Omental fat pad (tissue), 4 donors: ENCODE results near the gene ANTXR1. TPM values are rescaled to one million over a fixed set of nuclear protein-coding genes. Genes with fewer than 3 reads are reported as not detected.

Source experiments
- ATAC-seq: fragments of 150-250 bp; one replicate; pipeline ENCODE4 v1.9.1; 2016; ENCODE audit warnings: mild to moderate bottlenecking, moderate library complexity; ENCODE audit not compliant: low FRiP score
- DNase-seq: peaks from one replicate; pipeline ENCODE4 v3.0.0-alpha.2; 2019; ENCODE audit warnings: low spot score
- small RNA-seq: library from RNA; depleted of rRNA; stranded (forward); fragments of <200 nt; gene quantifications from one replicate; pipeline ENCODE3, GENCODE V24; 2016
- total RNA-seq, 4 donors: library from RNA; depleted of rRNA; stranded (reverse); fragments of >200 nt; gene quantifications; one replicate each; pipeline ENCODE4 v1.1.0, GENCODE V29; 2016
- TF ChIP-seq, protein P1 (sequence below), 3 donors: fragments of 450-650 bp; IDR thresholded peaks; one replicate each; pipeline ENCODE4 v1.5.1; 2016 to 2017; ENCODE audit warnings: antibody characterized with exemption in 3 of 3, mild to moderate bottlenecking in 3 of 3, moderate library complexity in 2 of 3

ANTXR1 gene
- total RNA-seq, 4 donors from 2014 or later, result 27.7 to 49.1 (median 37.1) TPM

GRCh38 chr2:69298862-69299261 is 285.9 kb downstream of the ANTXR1 start:
- TF ChIP-seq, protein P1, sequence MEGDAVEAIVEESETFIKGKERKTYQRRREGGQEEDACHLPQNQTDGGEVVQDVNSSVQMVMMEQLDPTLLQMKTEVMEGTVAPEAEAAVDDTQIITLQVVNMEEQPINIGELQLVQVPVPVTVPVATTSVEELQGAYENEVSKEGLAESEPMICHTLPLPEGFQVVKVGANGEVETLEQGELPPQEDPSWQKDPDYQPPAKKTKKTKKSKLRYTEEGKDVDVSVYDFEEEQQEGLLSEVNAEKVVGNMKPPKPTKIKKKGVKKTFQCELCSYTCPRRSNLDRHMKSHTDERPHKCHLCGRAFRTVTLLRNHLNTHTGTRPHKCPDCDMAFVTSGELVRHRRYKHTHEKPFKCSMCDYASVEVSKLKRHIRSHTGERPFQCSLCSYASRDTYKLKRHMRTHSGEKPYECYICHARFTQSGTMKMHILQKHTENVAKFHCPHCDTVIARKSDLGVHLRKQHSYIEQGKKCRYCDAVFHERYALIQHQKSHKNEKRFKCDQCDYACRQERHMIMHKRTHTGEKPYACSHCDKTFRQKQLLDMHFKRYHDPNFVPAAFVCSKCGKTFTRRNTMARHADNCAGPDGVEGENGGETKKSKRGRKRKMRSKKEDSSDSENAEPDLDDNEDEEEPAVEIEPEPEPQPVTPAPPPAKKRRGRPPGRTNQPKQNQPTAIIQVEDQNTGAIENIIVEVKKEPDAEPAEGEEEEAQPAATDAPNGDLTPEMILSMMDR (IDR thresholded peaks at IDR 0.05), result no peak
- ATAC-seq, result no peak
- DNase-seq, result no peak

Small RNA genes lying within 50 kb of the gene (small RNA-seq; reads per million reads assigned to genes)
- gene MIR3126 (not detected), gene RNA5SP96 (not detected), gene RNU6-1216P (not detected)

Other genes starting within 250 kb of the ANTXR1 start
- not detected for gene BMP10, start 141.8 kb upstream of the ANTXR1 start, total RNA-seq
- gene GKN2, start 60.3 kb upstream of the ANTXR1 start, total RNA-seq, result not detected
- gene GKN1, start 38.5 kb upstream of the ANTXR1 start, total RNA-seq, result not detected